Epithelial cell of proximal tubule (primary cell): Measurements from ENCODE around the gene LRCOL1. TPM values are rescaled to one million over a fixed set of nuclear protein-coding genes. Genes with fewer than 3 reads are reported as not detected.

Experiments used
- DNase-seq: peaks from one replicate; pipeline ENCODE4 v3.0.0-alpha.2; 2011; ENCODE audit warnings: low read depth
- H3K4me3 ChIP-seq: 2 replicates; pipeline ENCODE4 v1.5.1; 2011; ENCODE audit warnings: low read depth, mild to moderate bottlenecking, low read length
- total RNA-seq: library from RNA; depleted of rRNA; stranded (reverse); fragments of >200 nt; gene quantifications from 2 replicates; pipeline ENCODE4 v1.2.3, GENCODE V29; 2015
- TF ChIP-seq, protein P1 (sequence below): conservative IDR thresholded peaks from 2 replicates; pipeline ENCODE4 v1.5.1; 2012; ENCODE audit warnings: low read depth, mild to moderate bottlenecking, low read length

The LRCOL1 gene
- total RNA-seq, 1 donor from 2014 or later, result not detected

DNA sequence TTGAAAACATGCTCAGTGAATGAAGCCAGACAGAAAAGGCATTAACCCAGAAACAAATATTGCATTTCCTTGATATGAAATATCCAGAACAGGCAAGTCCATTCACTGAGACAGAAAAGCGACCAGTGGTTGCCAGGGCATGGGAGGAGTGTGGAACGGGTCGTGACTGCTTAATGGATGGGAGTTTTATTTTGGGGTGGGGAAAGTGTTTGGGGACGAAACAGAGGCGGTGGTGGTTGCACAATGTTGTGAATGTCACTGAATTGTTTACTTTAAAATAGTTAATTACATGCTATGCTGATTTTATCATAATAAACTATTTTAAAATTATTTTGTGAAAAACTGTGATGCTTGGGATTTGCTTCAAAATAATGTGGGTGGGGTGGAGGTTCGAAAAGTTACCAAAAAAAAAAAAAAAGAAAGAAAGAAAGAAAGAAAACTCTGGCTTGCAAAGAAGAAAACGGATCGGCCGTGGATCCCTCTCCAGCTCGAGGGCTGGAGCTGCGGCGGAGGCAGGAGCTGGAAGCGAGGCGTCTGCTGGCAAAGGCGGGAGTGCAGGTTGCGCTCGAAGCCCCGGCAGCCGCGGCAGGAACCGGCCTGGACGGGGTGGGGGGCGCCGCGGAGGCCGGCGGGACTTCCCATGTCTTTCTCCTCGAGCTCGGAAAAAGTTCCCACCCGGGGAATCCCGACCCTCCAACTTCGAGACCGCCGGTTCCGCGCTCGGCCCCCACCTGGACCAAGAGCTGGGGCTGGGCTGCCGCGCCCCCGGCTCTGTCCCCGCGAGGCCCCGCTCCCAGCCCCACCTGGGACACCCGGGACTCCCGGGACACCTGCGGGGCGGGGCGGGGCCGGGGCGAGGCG is 7.7 kb upstream of the LRCOL1 start:
- TF ChIP-seq, protein P1, sequence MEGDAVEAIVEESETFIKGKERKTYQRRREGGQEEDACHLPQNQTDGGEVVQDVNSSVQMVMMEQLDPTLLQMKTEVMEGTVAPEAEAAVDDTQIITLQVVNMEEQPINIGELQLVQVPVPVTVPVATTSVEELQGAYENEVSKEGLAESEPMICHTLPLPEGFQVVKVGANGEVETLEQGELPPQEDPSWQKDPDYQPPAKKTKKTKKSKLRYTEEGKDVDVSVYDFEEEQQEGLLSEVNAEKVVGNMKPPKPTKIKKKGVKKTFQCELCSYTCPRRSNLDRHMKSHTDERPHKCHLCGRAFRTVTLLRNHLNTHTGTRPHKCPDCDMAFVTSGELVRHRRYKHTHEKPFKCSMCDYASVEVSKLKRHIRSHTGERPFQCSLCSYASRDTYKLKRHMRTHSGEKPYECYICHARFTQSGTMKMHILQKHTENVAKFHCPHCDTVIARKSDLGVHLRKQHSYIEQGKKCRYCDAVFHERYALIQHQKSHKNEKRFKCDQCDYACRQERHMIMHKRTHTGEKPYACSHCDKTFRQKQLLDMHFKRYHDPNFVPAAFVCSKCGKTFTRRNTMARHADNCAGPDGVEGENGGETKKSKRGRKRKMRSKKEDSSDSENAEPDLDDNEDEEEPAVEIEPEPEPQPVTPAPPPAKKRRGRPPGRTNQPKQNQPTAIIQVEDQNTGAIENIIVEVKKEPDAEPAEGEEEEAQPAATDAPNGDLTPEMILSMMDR, result no peak
- DNase-seq, result no peak
- H3K4me3 ChIP-seq, result no peak overlapping the region

DNA sequence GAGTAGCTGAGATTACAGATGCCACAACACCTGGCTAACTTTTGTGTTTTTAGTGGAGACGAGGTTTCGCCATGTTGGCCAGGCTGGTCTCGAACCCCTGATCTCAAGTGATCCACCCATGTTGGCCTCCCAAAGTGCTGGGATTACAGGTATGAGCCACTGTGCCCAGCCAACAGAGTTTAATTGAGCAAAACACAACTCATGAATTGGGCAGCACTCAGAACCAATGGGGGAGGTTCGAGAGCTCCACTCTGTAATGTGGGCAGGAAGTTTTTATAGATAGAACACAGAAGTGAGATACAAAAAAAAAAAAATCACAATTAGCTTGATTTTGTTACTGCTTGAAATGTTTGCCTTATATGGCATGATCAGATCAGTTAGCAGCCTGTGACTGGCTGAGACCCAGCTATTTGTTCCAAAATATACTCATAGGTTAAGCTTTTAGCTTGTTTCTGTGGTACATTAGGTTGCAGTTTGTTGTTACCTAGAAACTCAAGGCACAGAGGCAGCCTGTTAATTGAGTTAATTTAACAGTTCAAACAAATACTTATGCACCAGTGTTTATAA is 6.8 kb upstream of the LRCOL1 start:
- DNase-seq, result no peak
- TF ChIP-seq, protein P1, result no peak
- no peak overlapping the region for H3K4me3 ChIP-seq

DNA sequence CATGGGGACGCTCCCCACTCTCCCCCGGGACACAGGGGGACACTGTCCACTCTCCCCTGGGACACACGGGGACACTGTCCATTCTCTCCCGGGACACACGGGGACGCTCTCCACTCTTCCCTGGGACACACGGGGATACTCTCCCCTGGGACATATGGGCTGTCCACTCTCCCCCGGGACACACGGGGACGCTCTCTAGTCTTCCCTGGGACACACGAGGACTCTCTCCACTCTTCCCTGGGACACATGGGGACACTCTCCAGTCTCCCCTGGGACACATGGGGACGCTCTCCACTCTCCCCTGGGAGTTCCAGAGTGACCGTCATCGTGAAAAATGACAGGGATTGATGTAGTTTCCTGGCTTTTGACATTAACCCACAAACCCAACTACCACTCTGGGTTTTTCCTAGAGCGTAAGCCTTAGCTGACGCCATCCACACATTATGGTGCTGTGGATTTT is 5.2 kb upstream of the LRCOL1 start:
- TF ChIP-seq, protein P1, result no peak
- no peak for DNase-seq
- H3K4me3 ChIP-seq, result no peak overlapping the region

DNA sequence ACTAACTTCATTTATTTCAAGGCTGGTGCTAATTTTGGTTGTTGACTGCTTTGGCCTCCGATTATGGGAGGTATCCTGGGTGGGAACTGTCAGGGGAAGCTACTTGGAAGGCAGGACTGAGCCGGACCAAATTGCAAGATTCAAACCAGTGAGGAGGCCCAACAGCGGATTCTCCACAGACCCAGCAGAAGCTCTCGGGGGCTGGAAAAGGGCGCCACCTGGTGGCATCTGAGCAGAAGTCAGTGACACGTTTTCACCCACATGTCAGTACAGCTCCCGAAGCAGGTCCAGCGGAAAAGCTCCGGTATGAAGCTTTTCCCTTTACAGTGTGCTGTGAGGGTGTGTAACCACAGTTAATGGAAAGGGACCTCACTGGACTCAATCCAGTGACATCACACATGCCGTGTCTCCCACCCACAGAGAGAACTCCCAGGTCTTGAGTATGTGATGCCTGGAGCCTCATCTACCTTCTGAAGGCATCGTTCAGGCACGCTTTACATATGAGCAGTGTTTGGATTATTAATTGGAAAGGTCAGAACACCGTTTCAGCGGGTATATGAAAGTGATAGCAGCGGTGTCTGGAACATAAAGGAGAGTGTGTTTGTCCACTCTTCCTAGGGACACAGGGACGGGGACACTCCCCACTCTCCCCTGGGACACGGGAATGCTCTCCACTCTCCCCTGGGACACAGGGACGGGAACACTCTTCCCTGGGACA is 4.6 kb upstream of the LRCOL1 start:
- no peak overlapping the region for H3K4me3 ChIP-seq
- no peak for DNase-seq
- TF ChIP-seq, protein P1, result peak; percentile 89

DNA sequence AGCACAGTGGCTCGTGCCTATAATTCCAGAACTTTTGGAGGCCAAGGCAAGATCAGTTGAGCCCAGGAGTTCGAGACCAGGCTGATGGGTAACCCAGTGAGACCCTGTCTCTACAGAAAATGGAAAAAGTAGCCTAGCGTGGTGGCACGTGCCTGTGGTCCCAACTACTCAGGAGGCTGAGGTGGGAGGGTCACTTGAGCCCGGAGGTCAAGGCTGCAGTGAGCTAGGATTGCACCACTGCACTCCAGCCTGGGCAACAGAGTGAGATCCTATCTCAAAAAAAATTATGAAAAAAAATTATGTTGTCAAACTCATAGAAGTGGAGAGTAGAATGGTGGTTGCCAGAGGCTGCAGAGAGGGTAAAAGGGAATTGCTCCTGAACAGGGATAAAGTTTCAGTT is 3.6 kb upstream of the LRCOL1 start:
- no peak for DNase-seq
- TF ChIP-seq, protein P1, result no peak
- H3K4me3 ChIP-seq, result no peak overlapping the region

DNA sequence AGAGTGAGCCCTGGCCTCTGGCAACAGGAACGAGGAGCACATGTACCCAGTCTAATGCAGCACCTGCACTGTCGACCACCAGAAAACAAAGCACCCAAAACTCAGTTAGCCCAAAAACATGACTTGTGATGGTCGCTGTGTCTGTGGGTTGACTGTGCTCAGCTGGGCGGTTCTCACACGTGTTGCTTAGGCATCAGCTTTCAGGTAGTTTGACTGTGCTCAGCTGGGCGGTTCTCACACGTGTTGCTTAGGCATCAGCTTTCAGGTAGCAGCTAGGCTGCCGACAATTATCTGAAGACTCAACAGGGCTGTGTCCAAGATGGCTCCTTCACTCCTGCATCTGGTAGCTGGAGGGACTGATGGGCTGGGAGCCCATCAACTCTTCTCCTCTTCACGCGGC is 1.2 kb upstream of the LRCOL1 start:
- TF ChIP-seq, protein P1, result no peak
- no peak overlapping the region for H3K4me3 ChIP-seq
- DNase-seq, result no peak
